Measurements from ENCODE around the gene SCD5.

The SCD5 gene

DNA sequence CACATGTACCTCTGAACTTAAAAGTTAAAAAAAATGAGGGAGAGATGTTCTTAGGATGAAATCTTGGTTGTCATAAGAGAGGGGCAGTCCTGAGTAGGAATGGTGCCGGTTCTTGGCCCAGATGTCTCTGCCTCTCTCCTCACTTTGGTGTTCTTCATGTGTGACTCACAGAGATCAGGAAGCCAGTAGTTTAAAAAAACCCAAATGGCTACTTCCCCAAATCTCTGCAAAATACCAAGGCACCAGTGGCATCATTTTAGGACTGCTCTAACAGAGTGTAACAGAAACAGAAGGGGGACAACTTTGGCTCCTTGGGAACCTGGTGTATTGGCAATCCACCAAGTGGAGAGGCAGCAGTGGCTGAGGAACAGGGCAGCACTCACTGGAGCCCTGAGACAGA lies 116.8 kb downstream of the SCD5 start:
- DNase-seq = no peak

GRCh38 chr4:82680834-82681233 lies 117.8 kb downstream of the SCD5 start:
- DNase-seq = no peak

- no peak for DNase-seq
Measured at GRCh38 chr4:82679531-82679930, 119.1 kb downstream of the SCD5 start.

GRCh38 chr4:82678051-82678450 lies 120.5 kb downstream of the SCD5 start:
- DNase-seq = no peak

DNA sequence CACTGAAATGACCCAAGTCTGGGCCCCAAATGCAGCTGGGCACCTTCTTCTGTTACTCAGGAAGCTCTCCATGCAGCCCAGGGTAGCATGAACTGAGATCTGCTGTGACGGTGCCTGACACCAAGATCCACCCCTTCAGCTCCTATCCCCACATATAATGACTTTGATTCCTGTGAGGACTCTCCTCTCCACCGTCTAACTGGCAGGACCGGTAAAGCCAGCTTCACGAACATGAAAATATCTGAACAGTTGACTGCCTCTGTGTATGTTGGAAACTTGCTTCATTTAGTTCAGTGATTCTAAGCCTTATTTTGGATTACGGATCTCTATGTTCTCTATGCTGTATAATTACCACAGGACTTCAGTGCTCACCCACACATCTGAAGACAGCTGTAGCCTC lies 121.3 kb downstream of the SCD5 start:
- DNase-seq = no peak

GRCh38 chr4:82667761-82668480 lies 130.7 kb downstream of the SCD5 start:
- DNase-seq = no peak

GRCh38 chr4:82666970-82667665 lies 131.5 kb downstream of the SCD5 start:
- DNase-seq = no peak

DNA sequence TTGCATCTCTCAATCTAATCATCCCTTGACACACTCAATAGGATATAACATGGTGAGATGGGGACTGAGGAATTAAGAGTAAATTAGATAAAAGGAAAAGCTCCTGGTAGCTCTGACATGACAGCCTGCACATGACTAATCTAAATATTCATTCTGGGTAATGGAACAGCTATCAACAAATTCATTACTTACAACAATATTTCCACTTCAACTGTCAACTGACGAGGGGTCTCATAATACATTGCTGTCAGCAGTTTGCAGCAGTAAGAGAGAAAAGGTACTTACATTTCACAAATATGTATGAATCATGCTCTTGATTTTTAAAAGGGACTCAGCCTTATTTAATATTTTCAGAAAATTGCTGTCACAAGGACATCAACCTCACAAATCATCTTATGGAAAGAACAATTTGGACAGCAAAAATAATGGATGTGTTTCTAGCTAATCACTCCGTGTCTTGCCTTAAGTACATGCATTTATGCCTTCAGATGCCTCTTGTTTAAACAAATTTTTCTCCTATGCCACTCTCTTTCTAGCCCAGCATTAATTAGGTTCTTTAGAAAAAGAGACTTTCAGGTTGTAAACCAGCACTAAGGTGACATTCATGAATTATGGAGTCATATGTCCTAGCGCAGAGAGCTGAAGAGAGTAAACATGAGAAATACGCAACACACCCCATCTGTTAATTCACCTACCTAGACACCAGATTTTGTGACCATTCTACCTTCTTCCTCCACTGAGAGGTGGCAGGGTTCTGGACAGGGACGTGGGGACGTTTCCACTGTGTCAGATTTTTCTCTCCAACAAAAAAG lies 137.2 kb downstream of the SCD5 start:
- DNase-seq = no peak

- DNase-seq = no peak
Measured at GRCh38 chr4:82652062-82652461, 146.5 kb downstream of the SCD5 start.

DNA sequence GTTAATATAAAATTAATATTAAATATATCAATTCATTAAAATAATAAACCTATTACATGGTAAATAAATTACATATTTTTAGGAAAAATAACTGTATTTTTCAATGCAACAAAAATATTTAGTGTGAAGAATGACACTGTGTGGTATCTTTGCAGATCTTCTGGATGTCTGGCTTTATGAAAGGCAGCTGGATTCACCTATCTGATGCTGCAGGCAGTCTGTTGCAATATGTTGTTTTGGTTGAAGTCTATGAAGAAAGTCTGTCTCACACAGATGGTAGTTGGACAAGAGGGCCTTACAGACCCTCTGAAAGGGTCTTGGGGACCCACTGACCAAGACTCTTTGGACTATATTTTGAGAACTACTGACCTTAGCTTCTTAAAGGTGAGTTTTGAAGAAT lies 147.7 kb downstream of the SCD5 start:
- no peak for DNase-seq

DNA sequence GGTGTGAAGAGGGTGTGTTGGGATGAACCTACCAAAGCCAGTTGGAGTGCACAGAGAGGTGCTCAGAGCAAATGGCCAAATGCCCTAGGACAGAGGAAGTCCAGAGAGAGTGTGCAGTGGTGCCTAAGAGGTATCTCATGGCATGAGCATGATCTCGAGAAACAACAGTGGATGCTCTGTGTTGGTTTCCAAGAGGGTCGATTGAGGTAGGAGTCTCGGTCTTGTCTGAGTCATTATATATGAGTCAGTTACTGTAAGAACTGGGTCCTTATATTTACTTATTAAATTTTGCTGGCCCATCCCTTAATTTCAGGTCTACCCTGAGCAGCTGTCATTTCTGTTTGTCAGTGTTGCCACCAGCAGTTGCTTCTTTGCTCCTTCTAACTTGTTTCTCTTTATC lies 150.2 kb downstream of the SCD5 start:
- DNase-seq = no peak

GRCh38 chr4:82645936-82646565 lies 152.5 kb downstream of the SCD5 start:
- no peak for DNase-seq

- no peak for DNase-seq
Measured at GRCh38 chr4:82644734-82645126, 153.9 kb downstream of the SCD5 start.

DNA sequence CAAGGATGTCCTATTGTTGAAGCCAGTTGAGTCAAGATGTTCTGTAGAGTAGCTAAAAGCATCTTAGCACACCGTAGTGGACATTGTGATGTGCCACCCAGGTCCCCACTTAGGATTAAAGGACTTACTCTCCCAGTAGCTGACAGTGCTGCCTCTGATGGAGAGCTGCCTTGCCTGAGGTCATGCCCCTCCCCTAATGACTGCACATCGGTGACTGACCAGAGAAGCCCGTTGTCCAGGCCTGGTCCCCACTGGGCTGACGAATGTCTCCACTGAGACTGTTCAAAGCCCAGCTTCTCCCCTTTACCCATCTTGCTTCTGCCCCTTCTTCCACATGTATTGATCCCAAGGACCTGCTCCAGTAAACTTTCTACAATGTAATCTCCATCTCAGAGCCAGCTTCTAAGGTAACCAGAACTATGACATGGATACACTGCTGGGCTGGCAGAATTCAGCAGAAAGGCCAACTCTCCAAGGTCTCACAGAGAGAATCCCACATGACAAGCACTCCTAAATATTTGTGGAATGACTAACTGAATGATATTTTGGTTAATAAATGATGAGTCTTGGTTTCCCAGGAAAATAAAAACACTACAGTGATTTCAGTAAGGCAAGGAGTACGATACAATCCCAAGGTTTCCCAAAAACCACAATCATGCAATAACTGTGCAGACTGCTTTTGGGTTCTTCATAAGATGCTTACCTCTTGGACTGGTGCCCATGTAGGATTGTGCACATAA lies 154.4 kb downstream of the SCD5 start:
- DNase-seq = no peak

DNA sequence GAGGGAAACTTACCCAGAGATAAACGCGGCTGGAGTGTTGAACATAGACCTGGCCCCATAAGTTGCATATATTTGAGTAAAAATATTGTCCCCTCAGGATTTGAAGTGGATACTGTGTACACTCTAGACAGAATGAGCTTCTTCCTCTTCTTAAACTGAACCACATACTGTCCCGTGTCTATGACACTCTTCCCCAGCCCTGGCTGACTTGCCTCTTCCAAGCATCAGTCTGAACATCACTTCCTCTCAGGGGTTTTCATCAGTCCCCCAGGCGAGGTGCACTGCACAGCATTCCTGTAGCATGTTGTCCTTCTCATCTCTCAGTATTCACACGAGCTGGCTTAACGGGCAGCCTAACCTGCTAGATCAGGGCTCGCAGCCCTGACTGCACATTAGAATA lies 156.3 kb downstream of the SCD5 start:
- no peak for DNase-seq

DNA sequence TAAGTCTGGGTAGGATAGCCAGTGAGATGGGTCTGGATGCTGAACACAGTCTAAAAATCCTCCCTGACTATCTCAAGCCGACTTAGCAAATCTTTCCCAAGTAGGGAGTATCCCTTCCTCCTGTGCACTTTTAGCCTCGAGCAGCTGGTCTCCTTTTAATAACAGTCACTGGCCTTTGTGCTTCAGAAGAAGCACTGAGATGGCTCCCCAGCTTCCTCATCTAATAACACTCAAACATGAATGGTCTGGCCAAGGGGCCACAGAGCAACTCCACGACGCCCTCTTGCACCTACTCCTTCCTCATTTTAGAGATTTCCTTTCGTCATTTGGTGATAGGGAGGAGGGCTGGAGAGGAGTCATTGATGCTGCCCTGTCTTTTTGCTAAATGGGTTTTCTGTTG lies 158.1 kb downstream of the SCD5 start:
- no peak for DNase-seq

DNA sequence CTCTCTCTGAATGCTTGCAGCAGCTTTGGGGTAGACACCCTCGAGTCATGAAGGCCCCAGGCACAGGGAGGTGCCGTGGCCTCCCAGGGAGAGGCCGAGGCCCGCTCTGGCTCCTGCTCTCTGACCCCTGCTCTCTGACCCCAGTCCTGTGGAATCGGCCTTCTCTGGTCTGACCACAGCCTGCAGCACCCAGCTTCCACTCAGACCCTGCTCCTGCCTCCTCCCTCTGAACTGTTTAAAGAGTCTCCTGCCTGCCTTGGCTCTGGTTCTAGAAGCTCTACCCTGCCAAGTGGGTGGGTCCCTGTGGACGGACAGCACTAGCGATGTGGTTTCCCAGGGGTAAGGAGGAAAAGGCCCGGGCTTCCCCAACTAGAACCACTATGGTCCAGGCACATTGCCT lies 158.6 kb downstream of the SCD5 start:
- no peak for DNase-seq

DNA sequence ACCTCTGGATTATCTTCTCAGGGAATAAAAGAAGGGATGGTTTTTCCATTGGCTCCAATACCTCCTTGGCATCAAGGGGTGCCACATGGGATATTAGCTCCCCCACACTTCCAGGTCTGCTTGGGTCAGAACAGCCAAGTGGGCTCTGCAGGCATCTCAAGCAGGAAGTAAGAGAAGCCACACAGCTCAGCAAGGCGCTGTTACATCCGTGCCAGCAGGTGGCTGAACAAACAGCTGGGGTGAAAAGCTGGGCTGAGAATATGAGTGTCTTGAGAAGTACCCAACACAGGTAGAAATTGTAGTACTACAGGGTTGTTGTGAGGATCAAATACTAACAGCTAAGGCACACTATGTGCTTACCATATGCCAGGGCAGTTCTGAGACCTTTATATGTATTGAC lies 160.1 kb downstream of the SCD5 start:
- no peak for DNase-seq

GRCh38 chr4:82630079-82630478 lies 168.5 kb downstream of the SCD5 start:
- no peak for DNase-seq

GRCh38 chr4:82629238-82630000 lies 169.2 kb downstream of the SCD5 start:
- DNase-seq = no peak

DNA sequence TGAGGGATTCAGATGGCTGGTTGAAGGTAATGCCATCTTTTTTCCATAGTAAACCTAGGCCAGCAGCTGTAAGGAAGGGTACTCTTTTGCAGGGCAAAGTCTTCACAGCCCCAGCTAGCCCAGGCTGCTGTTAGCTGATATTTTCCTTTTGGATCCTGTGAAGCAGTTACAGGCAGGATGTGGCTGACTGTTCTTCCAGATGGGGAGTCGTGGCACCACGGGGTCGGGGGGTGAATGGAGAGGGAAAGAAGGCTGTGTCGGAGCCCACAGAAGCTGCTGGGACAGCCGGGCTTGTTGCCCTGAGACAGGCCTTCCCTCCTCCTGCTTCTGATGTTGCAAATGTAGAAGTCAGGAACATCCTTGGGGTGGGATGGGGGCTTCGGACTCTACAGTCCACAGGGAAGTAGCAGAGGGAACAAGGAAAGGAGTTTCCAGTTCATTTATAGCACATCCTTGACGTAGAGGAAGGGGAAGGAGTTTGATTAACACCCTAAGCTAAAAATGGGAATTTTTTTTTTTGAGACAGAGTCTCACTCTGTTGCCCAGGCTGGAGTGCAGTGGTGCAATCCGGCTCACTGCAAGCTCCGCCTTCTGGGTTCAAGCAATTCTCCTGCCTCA lies 172.2 kb downstream of the SCD5 start:
- DNase-seq = no peak

DNA sequence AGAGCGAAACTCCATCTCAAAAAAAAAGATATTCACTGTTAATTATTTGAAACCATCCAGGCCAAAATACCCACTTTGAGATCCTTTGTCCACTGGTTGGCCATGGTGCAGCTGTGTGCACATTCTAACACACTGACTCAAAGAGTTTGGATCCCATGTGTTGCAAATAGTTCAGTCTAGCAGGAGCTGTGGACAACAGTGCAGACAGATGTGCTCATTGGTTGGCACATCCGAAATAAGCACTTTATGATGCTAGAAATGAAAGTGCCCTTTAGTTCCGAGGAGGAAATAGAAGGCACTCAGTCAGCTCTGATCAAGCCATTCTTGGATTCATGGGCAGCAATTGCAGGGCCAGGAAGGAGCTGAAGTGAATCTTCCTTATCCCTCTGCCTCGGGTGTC lies 173.8 kb downstream of the SCD5 start:
- DNase-seq = no peak
